CD4-positive, alpha-beta T cell treated with Interleukin-10 for 1 hour (primary cell): Measurements from ENCODE around the gene LPP.

Source experiments
- DNase-seq: peaks from one replicate; pipeline ENCODE4 v3.0.0-alpha.2; 2020

LPP gene

DNA sequence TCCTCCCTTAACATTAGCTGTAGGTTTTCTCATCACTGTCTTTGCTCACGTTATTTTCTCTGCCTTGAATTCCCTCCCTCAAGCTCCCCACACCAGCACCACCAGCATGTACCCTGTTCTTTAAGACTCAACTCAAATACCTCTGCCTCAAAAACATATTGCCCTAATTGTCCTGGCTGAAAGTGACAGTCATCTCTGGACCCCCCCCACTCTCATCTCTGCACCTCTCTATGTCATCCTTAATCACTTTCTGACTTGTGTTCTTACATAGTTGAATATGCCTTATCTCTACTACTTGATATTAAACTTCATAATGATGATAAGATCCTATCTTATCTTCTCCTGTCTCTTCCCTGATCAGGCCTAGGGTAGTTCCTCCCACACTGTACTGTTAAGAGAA, 672.6 kb downstream of the LPP start:
- no peak for DNase-seq

- no peak for DNase-seq
Observed at GRCh38 chr3:188827103-188827502, 673.1 kb downstream of the LPP start.

DNA sequence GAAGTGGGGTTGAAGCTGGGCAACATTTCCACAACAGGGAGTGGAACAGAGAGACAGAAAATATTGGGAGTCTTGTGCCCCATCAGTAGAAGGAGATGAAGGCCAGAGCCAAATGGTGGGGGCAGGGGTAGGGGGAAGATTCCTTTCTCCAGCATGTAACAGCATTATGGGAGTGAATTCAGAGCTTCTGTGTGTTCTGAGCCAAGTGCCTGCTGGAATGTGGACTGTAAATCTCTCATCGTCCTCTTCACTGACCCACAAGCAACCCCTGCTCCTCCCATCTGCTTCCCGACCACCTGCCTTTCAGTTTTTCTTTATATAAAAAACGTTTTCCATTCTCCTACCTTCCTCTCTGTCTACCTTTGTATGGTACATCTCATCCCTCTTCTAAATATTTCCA, 673.6 kb downstream of the LPP start:
- DNase-seq: no peak

- DNase-seq: no peak
Observed at GRCh38 chr3:188829130-188829529, 675.2 kb downstream of the LPP start.

DNA sequence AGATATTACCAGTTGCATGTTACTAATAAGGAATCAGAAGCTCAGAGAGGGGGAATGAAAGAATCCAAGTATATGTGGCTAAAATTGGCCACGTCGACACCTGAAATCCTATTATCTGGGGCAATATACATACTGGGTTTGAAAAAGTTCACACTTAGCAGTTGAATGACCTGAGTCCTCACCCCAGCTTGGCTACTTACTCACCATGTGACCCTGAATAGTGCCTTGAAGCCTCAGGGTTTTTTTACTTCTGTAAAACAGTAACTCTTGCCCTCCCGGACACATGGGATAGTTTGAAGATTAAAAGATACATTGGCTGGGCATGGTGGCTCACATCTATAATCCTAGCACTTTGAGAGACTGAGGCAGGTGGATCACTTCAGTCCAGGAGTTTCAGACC, 675.6 kb downstream of the LPP start:
- no peak for DNase-seq

DNA sequence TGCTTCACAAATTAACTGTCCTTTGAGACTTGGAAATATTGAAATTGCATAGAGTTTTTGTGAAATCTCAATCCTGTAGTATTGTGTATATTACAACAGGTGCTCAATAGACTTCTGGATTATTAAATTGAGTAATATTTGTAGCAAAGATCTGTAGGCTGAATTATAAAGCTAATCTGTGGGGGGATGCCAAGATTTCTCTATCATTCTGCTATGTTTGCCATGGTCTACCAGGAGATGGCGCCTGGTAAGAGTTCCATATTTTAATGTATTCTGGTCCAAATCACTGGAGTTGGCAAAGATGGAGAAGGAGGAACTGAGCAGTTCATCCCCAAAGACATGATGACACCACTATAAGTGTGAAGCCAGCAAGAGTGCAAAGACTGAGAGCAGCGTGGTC, 676.9 kb downstream of the LPP start:
- peak; percentile 2 for DNase-seq

DNA sequence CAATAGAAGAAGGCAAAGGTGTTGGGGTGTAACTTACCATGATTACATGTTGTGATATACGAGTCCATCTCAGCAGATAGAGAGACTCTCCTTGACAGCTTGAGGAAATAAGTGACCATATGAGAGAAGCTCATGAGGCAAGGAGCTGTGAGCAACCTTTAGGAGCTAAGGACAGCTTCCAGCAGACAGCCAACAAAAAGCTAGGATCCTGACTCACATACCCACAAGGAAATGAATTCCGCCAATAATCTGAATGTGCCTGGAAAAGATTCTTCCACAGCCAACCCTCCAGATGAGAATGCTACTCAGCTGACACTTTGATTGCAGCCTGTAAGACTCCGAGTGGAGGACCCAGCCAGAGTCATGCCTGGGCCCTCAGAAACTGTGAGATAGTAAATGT, 678.2 kb downstream of the LPP start:
- no peak for DNase-seq

DNA sequence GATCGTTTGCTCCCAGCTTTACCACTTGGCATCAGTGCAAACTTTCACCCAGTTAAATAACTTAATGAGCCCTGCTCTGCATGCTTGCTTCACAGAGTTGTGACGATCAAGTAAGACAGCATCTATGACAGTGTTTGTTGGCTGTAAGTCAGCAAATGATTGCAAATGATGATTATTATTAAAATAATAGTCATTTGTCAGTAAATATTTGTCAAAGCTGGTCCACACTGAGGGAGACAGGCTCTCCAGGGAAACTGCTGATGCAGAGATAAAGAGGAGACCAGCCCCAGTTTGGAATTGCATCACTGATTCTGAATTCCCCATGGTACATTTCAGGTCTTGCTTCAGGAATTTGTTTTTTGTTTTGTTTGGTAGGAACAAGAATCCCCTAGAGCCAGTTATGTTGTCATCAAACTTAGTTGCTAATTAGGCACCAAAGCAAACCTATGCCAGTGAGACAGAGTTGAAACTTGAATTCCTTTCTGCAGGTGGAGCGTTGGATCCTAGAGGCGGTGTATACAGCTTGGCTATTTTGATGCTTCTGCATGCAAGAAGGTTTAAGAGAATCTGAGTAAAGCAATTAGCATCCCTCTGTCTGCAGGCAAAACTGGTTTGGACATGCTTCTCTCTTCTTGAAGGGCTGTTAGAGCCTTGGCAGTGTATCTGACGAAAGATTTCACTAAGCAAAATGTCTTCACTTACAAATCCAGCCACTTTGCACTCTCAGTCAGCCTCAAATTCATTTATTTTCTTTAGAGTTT, 679.2 kb downstream of the LPP start:
- no peak for DNase-seq

- peak; percentile 42 for DNase-seq
Observed at GRCh38 chr3:188834349-188834748, 680.4 kb downstream of the LPP start.

GRCh38 chr3:188839187-188839695, 685.3 kb downstream of the LPP start:
- DNase-seq: no peak

DNA sequence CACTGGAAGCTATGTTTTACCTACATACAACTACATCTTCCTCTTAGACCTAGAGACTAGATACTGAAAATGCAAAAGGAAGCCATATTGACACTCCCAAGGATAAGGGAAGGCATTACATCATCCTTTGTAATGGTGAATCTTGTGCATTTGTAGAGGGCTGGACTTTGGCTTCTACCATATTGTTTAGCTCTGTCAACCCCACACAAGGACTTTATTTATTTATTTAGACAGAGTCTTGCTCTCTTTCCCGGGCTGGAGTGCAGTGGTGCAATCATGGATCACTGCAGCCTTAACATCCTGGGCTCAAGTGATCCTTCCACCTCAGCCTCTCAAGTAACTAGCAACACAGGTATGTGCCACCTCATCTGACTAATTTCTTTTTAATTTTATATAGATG, 686.3 kb downstream of the LPP start:
- DNase-seq: no peak

DNA sequence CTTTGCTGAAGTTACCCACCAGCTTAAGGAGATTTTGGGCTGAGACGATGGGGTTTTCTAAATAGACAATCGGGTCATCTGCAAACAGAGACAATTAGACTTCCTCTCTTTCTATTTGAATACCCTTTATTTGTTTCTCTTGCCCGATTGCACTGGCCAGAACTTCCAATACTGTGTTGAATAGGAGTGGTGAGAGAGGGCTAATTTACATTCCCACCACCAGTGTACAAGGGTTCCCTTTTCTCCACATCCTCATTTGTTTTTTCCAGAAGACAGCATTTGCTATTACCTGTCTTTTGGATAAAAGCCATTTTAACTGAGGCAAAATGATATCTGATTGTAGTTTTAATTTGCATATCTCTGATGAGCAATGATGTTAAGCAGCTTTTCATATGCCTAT, 687.9 kb downstream of the LPP start:
- DNase-seq: no peak

DNA sequence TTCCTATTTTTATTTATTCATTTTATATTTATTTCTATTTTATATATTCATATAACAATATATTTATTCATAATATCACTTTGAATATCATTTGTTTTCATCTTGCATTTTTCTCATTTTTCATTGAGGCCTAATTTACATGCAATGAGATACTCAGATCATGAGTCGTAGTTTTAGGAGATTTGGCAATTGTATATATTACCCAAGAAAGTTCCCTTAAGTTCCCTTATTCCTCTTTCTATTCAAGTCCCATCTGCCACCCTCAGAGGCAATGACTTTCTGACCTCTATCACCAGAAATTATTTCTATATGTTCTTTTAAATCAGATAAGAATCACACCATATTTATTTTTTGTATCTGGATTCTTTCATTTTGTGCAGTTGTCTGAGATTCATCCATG, 688.7 kb downstream of the LPP start:
- DNase-seq: no peak

DNA sequence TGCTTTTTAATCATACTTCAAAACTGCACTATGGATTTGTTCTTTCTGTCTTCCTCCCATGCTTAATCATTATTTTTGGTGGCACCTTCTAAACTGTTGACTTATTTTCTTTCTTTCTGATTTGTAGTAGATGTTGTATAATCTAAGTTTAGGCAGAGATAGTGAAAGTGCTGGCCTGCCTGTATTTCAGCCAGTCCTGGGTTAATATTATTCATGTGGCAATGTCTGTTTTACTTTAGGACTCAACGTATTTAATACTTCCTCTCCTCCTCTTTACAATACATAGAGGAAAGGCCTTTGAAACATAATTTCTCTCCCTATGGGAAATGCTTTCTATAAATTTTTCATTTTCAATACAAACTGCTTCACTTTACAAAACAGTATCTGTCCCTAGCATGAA, 690.1 kb downstream of the LPP start:
- DNase-seq: no peak

DNA sequence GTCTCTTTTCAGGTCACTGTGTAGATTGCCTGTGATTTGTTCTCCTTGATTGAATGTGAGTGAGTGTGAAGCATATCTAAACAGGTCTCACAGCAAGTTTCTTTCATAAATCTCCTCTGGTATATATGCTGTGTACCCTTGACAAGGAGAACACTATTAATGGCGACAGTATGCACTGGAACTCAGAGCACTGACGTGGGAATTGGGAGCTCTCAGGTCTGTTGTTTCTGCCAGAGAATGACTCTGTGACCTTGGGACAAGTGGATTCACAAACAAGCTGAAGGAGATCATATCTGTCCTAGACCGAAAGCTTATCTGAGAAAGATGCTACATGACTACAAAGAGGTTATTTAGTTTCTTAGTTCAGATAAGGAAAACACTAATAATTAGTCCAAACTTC, 691.6 kb downstream of the LPP start:
- no peak for DNase-seq

DNA sequence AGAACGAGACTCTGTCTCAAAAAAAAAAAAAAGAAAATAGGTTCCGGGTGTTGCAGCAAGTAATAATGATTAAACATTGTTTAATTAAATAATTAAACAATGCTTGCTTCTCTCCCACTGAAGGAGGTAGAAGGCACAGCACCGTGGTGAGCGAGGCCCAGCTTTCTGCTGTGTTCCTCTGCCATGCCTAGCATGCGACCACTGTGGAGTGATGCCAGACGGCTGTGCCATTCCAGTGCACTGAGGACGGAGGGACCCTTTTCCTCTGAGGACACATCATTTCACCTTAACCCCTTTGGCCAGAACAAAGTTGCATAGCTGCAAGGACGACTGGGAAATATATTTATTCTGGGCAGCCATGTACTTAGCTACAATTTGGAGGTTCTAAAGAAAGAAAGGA, 695.0 kb downstream of the LPP start:
- DNase-seq: no peak

DNA sequence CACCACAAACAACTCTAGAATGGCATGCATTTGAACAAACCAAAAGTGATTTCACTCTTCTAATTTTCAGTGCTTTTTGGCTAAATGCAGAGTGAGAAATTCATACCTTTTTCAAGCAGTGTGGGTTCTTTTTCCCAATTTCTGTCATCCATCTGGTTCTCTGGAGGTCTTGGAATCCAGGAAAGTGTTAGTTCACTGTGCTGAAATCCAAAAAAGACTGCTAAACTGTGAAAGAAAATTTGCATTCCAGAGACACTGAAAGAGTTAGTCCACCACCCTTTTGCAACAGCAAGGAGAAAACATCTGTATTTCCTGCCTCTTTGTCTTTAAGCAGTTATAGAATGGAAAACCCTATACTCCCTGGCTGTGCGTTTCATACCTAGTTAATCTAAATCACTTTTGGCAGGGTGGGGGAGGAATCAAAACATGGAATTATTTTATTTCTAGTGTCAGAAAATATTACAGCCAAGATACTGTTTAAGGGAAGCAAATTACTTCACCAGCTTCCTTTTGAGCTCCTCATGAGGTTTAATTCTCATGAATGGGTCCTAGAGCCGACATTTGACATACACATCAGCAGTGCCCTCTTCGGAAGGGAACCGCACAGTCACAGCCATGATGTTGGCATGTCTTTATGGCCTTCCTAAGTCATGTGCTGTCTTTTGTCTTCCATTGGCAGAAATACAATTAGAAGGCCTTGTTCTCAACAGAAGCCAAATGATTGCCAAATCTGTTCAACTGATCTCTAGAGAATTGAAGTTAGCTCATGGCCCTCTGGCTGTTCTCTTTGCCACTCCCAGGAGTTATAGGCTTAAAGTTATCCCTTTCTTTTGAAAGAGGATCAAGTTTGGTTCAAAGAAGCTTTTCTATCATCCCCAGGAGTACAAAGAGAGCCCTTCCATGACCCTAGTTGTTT, 700.2 kb downstream of the LPP start:
- DNase-seq: no peak

- no peak for DNase-seq
Observed at GRCh38 chr3:188854772-188855149, 700.8 kb downstream of the LPP start.

- DNase-seq: no peak
Observed at GRCh38 chr3:188855675-188856074, 701.7 kb downstream of the LPP start.

- DNase-seq: no peak
Observed at GRCh38 chr3:188860147-188860546, 706.2 kb downstream of the LPP start.

- DNase-seq: no peak
Observed at GRCh38 chr3:188861842-188862744, 708.1 kb downstream of the LPP start.

GRCh38 chr3:188863999-188864406, 710.0 kb downstream of the LPP start:
- DNase-seq: no peak

GRCh38 chr3:188867691-188868265, 713.8 kb downstream of the LPP start:
- DNase-seq: no peak
